Spleen (tissue), 7 donors: Measurements from ENCODE around the gene C1orf35.

Experiments used
- POLR2A ChIP-seq, 3 donors: fragments of 450-650 bp; IDR thresholded peaks; one replicate each; pipeline ENCODE4 v1.5.1; 2017; ENCODE audit warnings: antibody characterized with exemption in 3 of 3, mild to moderate bottlenecking in 1 of 3
- POLR2AphosphoS5 ChIP-seq, 3 donors: sonication (generic); formaldehyde crosslinking; IDR thresholded peaks; one replicate each; pipeline ENCODE4 v1.5.1; 2017; ENCODE audit warnings: antibody characterized with exemption in 3 of 3
- TF ChIP-seq, protein P1 (sequence below), 11 experiments: fragments of 200-600 bp in 7 of 11; fragments of 450-650 bp in 4 of 11; sonication (generic) in 4 of 11; IDR thresholded peaks in 8 of 11; conservative IDR thresholded peaks in 3 of 11; 1 replicate in 7 of 11; 2 replicates in 4 of 11; pipeline versions ENCODE4 v1.4.0 to v1.8.0; 2016 to 2021; ENCODE audit warnings: antibody characterized with exemption in 11 of 11, inconsistent platforms in 4 of 11, mild to moderate bottlenecking in 1 of 11
- donor health status: DM: no; HTN: no; CAD: no; lungs with moderate emphysema.
- donor health status: DM: no; HTN: no; CAD: no.
- donor health status: DM: no; HTN: no; CAD: no.

DNA sequence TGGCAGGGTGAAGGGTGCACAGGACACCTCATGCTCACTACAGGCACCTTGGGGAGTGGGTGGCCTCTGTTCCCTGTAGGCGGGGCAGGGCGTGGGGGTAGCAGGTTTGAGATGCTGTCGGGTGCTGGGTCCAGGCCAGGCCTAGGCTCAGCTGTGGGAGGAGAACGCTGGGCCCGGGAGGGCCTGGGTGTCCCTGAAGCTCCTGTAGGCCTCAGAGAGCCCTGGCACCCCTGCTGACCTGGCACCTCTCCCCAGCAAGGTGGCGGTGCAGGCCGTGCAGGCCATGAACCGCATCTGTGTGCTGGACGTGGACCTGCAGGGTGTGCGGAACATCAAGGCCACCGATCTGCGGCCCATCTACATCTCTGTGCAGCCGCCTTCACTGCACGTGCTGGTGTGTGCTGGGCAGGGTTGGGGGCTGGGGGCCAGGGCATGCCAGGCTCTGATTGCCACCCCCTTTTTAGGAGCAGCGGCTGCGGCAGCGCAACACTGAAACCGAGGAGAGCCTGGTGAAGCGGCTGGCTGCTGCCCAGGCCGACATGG is 44.1 kb upstream of the C1orf35 start:
- TF ChIP-seq, protein P1, sequence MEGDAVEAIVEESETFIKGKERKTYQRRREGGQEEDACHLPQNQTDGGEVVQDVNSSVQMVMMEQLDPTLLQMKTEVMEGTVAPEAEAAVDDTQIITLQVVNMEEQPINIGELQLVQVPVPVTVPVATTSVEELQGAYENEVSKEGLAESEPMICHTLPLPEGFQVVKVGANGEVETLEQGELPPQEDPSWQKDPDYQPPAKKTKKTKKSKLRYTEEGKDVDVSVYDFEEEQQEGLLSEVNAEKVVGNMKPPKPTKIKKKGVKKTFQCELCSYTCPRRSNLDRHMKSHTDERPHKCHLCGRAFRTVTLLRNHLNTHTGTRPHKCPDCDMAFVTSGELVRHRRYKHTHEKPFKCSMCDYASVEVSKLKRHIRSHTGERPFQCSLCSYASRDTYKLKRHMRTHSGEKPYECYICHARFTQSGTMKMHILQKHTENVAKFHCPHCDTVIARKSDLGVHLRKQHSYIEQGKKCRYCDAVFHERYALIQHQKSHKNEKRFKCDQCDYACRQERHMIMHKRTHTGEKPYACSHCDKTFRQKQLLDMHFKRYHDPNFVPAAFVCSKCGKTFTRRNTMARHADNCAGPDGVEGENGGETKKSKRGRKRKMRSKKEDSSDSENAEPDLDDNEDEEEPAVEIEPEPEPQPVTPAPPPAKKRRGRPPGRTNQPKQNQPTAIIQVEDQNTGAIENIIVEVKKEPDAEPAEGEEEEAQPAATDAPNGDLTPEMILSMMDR (IDR thresholded peaks at IDR 0.05 in 8 of 11, conservative IDR thresholded peaks at IDR 0.05 in 3 of 11), result no peak
- no peak for TF ChIP-seq POLR2A (IDR thresholded peaks at IDR 0.05)
- TF ChIP-seq POLR2AphosphoS5 (IDR thresholded peaks at IDR 0.05), result peak in 1 of 3 donors; percentile 33
